Nephron progenitor cell (in vitro differentiated cells): Measurements from ENCODE around the gene TTC39C.
"Not testable (repeated sequence)": the region's sequence is repeated elsewhere in the genome, so short reads cannot be mapped to it uniquely, and the experiment has no call there.

Source experiments
- DNase-seq: peaks from one replicate; pipeline ENCODE4 v3.0.0; 2021
- H3K27ac Mint-ChIP-seq: 2 replicates; pipeline ENCODE4 v1.8.0; 2021; ENCODE audit warnings: mild to moderate bottlenecking, moderate library complexity, mixed read lengths
- H3K27me3 Mint-ChIP-seq: 2 replicates; pipeline ENCODE4 v1.8.0; 2021; ENCODE audit warnings: mild to moderate bottlenecking, low read depth, mixed read lengths; ENCODE audit not compliant: poor library complexity
- H3K36me3 Mint-ChIP-seq: 2 replicates; pipeline ENCODE4 v1.8.0; 2021; ENCODE audit warnings: low read depth, mixed read lengths
- H3K4me1 Mint-ChIP-seq: 2 replicates; pipeline ENCODE4 v1.8.0; 2021; ENCODE audit warnings: mixed read lengths
- H3K4me3 Mint-ChIP-seq: 2 replicates; pipeline ENCODE4 v1.8.0; 2021; ENCODE audit warnings: mild to moderate bottlenecking, moderate library complexity, mixed read lengths
- H3K9me3 Mint-ChIP-seq: 2 replicates; pipeline ENCODE4 v1.8.0; 2021; ENCODE audit warnings: mild to moderate bottlenecking, moderate library complexity, mixed read lengths
- TF ChIP-seq, protein P1 (sequence below): fragments of 200-600 bp; sonication (generic); IDR thresholded peaks from 2 replicates; pipeline ENCODE4 v1.5.0; 2021; ENCODE audit warnings: antibody characterized with exemption

Gene TTC39C

DNA sequence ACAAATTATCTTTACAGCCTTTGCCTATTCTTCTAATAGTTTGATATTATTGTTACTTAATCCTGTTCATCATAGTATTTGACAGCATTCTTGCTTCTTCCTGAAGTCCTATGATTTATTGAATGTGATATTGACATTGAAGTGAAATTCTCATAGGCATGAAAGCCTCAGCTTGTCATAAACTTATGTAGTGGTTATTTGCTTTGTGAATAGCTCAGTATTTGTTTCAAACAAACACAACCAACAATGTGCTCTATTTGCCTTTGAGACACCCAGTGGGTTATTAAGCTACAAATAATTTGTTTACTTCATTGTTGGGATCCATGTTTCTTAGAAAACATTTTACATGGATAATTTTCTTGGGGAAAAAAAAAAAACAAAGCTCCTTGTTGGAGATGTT is 57.2 kb downstream of the TTC39C start:
- Mint-ChIP-seq H3K27ac (no peak overlapping the region), H3K4me1 (peaks cover 24% of the 10 kb centered on the region), H3K27me3 (no peaks in the 10 kb centered on the region), H3K36me3 (peaks cover 48% of the 10 kb centered on the region), H3K4me3 (no peak overlapping the region), H3K9me3 (peaks cover 8% of the 10 kb centered on the region)
- no peak for DNase-seq
- TF ChIP-seq, protein P1, sequence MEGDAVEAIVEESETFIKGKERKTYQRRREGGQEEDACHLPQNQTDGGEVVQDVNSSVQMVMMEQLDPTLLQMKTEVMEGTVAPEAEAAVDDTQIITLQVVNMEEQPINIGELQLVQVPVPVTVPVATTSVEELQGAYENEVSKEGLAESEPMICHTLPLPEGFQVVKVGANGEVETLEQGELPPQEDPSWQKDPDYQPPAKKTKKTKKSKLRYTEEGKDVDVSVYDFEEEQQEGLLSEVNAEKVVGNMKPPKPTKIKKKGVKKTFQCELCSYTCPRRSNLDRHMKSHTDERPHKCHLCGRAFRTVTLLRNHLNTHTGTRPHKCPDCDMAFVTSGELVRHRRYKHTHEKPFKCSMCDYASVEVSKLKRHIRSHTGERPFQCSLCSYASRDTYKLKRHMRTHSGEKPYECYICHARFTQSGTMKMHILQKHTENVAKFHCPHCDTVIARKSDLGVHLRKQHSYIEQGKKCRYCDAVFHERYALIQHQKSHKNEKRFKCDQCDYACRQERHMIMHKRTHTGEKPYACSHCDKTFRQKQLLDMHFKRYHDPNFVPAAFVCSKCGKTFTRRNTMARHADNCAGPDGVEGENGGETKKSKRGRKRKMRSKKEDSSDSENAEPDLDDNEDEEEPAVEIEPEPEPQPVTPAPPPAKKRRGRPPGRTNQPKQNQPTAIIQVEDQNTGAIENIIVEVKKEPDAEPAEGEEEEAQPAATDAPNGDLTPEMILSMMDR, result no peak

DNA sequence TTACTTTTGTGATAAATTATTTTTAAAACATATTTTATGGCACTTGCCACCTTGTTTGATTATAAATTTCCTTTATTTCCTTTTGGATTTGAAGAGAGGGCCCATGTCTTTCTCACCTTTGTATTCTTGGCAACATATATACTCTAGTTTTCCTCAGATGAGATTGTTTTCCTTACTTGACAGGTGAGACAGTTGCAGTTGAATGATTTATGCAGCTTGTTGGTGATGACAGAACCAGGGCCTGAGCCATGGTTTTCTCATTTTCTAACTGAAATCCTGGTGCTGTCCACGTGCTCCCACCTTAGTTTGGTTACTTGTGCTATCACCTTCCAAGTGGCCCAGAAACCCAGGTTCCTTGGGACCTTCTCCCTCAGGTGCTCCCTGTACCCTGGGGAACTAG is 58.2 kb downstream of the TTC39C start:
- no peaks in the 10 kb centered on the region for H3K27me3 Mint-ChIP-seq
- peaks cover 24% of the 10 kb centered on the region for H3K4me1 Mint-ChIP-seq

DNA sequence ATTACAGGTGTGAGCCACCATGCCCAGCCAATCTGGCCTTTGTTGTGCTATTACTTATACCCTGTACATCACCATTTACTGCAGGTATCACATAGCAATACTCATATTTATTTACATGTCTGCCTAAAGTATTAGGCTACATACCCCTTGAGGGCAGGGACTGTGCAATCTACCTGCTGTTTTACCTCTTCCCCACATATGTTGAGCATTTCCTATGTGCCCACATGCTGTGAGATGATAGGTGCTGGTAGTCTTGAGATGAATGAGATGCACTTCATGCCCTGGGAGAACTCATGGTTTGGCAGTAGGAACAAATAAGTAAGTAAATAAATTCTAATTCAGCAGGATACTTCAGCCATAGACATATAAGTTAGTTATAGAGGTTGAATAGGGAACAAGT is 59.2 kb downstream of the TTC39C start:
- DNase-seq, result no peak
- no peak overlapping the region for H3K27ac Mint-ChIP-seq
- no peaks in the 10 kb centered on the region for H3K27me3 Mint-ChIP-seq
- peaks cover 29% of the 10 kb centered on the region for H3K4me1 Mint-ChIP-seq
- H3K9me3 Mint-ChIP-seq, result peaks cover 8% of the 10 kb centered on the region
- no peak overlapping the region for H3K4me3 Mint-ChIP-seq
- H3K36me3 Mint-ChIP-seq, result peaks cover 36% of the 10 kb centered on the region
- TF ChIP-seq, protein P1, result no peak

More for the DNA sequence above, 58.2 kb downstream of the TTC39C start:
- Mint-ChIP-seq H3K4me3 (no peak overlapping the region), H3K9me3 (peaks cover 8% of the 10 kb centered on the region), H3K36me3 (peaks cover 38% of the 10 kb centered on the region), H3K27ac (no peak overlapping the region)
- TF ChIP-seq, protein P1, result no peak
- DNase-seq, result no peak

DNA sequence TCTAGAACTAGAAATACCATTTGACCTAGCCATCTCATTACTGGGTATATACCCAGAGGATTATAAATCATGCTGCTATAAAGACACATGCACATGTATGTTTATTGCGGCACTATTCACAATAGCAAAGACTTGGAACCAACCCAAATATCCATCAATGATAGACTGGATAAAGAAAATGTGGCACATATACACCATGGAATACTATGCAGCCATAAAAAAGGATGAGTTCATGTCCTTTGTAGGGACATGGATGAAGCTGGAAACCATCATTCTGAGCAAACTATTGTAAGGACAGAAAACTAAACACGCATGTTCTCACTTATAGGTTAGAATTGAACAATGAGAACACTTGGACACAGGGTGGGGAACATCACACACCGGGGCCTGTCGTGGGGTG is 60.2 kb downstream of the TTC39C start:
- H3K9me3 Mint-ChIP-seq, H3K27me3 Mint-ChIP-seq, H3K4me3 Mint-ChIP-seq, H3K27ac Mint-ChIP-seq, DNase-seq: not testable (repeated sequence)
- H3K36me3 Mint-ChIP-seq, result peaks cover 36% of the 10 kb centered on the region
- peaks cover 22% of the 10 kb centered on the region for H3K4me1 Mint-ChIP-seq

DNA sequence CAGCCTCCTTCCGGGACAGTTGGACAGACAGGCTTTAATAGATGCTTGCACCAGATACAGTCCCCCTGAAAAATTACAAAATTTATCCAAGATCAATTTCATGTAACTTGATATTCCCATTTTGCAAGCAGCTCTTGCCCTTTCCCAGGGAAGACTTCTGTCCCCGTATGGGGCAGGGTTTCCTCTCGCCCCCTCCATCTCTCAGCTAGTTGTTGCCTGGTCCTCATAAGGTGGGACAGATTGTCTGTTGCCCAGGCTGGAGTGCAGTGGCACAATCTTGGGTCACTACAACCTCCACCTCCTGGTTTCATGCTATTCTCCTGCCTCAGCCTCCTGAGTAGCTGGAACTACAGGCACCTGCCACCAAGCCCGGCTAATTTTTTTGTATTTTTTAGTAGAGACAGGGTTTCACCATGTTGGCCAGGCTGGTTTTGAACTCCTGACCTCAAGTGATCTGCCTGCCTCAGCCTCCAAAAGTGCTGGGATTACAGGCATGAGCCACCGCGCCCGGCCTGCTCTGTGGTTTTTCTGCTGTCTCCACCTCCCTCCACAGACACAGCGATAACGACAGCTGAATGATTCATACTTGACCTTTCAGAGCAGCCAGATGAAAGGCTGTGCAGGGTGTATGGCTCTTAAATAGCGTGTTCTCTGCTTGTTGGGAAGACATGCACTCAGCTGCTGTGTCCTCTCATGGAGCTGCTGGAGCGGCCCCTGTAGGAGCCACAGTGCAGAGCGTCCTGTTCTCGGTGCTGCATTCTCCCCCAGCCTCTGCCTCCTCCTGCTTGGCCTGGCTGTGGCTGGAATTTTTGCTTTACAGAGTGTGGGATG is 61.4 kb downstream of the TTC39C start:
- H3K27me3 Mint-ChIP-seq, result no peaks in the 10 kb centered on the region
- peaks cover 8% of the 10 kb centered on the region for H3K9me3 Mint-ChIP-seq
- H3K36me3 Mint-ChIP-seq, result peaks cover 36% of the 10 kb centered on the region
- peak overlapping the region; percentile 86 for H3K27ac Mint-ChIP-seq
- peaks cover 17% of the 10 kb centered on the region for H3K4me1 Mint-ChIP-seq
- TF ChIP-seq, protein P1, result no peak
- no peak overlapping the region for H3K4me3 Mint-ChIP-seq
- no peak for DNase-seq

DNA sequence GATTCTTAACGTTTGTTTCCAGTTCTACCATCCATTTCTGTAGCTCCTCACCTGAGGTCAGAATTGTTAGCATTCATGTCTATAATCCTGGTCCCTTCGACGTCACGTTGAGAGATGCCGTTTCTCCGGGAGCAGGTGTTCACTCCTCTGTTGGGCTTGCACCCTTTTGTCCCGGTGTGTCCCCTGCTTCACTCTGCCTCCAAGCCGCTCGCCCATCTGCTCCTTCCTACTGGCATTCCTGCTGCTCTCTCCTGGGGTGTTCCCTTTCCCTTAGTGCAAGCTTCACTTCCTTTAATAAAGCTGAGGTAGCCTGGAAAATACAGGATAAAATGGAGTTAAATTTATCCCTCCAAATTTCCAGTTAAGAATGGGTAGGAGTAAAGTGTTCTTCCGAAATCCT is 62.4 kb downstream of the TTC39C start:
- peaks cover 17% of the 10 kb centered on the region for H3K4me1 Mint-ChIP-seq
- TF ChIP-seq, protein P1, result no peak
- H3K27me3 Mint-ChIP-seq, result no peaks in the 10 kb centered on the region
- H3K36me3 Mint-ChIP-seq, result peaks cover 36% of the 10 kb centered on the region
- H3K4me3 Mint-ChIP-seq, result no peak overlapping the region
- no peak overlapping the region for H3K27ac Mint-ChIP-seq
- H3K9me3 Mint-ChIP-seq, result peaks cover 8% of the 10 kb centered on the region
- DNase-seq, result no peak
